ENCODE results near the gene NXPH4. TPM values are rescaled to one million over a fixed set of nuclear protein-coding genes. Genes with fewer than 3 reads are reported as not detected.

NXPH4 gene
- total RNA-seq, 1 experiment from 2014 or later = not detected

DNA sequence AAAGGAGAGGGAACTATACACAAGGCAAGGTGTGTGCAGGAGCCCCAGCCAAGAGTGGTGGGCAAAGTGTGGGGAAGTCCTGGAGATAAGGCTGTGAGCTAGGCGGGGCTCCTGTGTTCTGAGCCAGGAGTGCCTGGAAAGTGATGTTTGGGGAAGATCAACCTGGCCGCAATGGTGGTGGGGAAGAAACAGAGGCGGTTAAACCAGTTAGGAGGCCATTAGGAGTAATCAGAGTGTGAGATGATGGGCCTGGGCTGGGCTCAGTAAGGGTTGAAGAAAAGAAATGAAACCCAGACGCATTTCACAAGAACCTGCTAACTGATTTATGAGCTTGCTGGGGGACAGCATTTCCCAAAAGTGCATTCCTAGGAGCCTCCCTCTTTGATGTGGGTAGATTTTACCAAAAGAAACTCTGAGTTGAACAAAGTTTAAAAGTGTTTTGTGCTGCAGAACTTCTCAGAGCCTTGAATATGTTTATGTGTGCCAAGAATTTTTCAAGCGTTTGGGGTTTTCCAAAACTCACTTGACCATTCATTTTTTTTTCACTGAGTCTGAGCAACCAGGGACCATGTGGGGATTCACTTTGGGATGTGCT lies 34.9 kb upstream of the NXPH4 start:
- DNase-seq (ENCODE audit: low spot score) = no peak
- in situ Hi-C loops (cut with HindIII; ENCODE audit: low sequenced_read_pairs) = no loop called here

DNA sequence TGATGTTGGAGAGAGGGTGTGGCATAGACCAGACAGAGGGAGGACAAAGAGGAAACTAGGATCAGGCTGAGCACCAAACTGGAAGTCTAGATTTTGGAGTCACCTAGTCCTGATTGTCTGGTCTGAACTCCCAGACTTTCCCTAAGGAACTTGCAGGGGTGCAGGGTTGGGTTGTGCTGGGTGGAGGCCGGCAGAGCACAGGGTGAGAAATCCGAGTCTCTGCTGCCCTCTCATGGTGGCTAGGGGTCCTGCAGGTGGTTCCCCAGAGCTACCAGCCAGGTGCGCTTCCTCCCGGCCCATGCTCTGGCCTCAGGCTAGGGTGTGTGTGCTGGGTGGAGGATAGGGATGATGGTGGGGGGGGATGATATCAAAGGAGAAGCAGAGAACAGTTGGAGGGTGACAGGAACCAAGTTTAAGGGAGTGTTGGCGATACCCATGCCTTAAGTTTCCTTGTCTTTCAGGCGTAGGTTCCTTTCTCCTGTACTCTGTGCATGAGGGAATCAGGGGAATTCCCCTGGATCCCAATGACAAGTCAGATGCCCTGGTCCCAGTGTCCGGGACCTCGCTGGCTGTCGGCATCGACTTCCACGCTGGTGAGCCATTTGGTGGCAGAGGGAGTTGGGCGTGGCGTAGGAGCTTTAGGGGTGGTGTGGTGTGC lies 33.5 kb upstream of the NXPH4 start:
- in situ Hi-C loops (cut with HindIII; ENCODE audit: low sequenced_read_pairs) = no loop called here
- DNase-seq (ENCODE audit: low spot score) = peak; percentile 85

DNA sequence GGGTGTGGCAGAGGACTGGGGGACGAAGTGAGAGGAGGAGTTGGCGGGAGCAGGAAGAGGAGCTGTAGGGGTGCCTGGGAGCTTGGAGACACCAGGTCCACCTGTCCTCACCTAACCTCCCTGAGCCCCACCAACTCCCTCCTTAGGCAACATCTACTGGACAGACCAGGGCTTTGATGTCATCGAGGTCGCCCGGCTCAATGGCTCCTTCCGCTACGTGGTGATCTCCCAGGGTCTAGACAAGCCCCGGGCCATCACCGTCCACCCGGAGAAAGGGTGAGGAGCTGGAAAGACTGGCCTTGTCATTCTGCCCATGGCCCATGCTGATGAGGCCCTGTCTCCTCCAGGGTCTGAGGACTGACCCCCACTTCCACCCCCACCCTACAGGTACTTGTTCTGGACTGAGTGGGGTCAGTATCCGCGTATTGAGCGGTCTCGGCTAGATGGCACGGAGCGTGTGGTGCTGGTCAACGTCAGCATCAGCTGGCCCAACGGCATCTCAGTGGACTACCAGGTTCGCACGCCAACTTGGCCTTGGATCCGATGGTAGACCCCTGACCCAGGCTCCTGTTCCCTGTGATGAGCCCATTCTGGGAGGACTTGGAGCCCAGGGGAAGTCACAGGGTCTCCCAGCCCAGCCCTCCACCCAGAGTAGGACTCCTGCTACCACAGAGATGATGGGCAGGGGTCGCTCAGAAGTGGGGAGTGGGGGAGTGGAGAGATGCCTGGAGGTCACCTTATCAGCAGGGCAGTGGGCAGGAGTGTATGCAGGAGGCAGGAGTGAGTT lies 32.5 kb upstream of the NXPH4 start:
- in situ Hi-C loops (cut with HindIII; ENCODE audit: low sequenced_read_pairs) = no loop called here
- DNase-seq (ENCODE audit: low spot score) = no peak

DNA sequence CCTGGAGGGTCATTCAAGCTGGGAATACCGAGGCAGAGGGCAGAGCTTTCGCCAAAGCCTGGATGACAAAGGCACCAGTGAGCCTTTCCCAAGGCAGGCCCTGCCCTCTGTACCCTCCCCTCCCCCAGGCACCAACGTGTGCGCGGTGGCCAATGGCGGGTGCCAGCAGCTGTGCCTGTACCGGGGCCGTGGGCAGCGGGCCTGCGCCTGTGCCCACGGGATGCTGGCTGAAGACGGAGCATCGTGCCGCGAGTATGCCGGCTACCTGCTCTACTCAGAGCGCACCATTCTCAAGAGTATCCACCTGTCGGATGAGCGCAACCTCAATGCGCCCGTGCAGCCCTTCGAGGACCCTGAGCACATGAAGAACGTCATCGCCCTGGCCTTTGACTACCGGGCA lies 31.2 kb upstream of the NXPH4 start:
- in situ Hi-C loops (cut with HindIII; ENCODE audit: low sequenced_read_pairs) = no loop called here
- DNase-seq (ENCODE audit: low spot score) = no peak

DNA sequence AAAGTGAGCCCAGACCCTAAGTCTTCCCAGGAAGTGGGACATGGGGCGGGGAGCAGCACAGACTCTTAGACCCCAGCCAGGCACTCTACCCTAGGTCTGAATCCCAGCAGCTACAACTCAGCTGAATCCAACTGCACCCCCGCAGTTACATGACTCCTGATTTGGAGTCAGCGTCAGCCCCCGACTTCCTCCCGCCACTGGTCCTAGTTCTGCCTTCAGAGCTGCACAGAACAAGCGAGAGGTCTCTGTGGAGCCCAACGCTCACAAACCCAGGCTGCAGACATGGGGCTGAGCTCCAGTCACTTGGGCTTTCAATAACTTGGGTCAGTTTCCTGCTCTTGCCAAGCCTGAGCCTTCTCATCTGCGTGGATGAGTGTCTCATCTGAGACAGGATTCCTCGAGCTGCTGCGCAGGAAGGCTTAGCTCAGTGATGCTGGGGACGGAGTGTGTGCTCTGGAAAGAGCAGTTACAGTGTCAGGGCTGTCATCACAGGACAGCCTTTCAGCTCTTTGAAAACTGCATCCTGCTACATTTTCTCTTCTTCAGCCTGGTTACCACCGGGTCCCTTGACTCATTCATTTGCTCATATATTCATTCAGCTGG lies 30.6 kb upstream of the NXPH4 start:
- no peak for DNase-seq (ENCODE audit: low spot score)
- in situ Hi-C loops (cut with HindIII; ENCODE audit: low sequenced_read_pairs) = no loop called here

DNA sequence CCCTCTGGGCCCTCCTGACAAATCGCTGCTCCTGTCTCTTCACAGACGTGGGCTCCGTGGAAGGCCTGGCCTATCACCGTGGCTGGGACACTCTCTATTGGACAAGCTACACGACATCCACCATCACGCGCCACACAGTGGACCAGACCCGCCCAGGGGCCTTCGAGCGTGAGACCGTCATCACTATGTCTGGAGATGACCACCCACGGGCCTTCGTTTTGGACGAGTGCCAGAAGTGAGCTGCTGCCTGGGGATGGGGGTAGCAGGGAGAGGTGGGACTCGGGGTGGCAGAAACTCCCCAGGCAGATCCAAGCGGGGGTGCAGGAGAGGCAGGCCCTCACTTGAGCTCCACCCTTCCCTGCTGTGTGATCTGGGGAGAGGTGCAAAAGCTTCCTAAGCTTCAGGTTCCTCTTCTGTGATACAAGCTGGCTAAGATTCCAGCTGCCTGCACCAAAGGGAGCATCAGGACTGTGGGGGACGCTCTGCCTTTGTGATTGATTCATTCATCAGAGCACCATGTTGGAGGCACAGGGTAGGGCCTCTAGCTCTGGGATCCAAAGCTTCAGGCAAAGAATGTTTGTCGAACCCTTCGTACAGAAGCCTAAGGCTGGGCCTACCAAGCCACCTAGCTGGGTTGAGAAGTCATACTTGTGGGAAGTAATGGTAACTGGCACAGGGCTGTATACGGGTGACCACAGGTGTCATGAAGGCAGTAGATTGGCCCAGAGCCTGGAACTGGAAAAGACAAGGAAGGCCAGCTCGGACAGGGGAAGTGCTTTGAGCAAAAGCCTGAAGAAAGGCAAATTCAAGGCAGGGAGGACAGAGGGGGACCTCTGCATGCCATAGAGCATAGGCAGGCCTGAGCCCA lies 29.1 kb upstream of the NXPH4 start:
- in situ Hi-C loops (cut with HindIII; ENCODE audit: low sequenced_read_pairs) = no loop called here
- DNase-seq (ENCODE audit: low spot score) = peak; percentile 70

DNA sequence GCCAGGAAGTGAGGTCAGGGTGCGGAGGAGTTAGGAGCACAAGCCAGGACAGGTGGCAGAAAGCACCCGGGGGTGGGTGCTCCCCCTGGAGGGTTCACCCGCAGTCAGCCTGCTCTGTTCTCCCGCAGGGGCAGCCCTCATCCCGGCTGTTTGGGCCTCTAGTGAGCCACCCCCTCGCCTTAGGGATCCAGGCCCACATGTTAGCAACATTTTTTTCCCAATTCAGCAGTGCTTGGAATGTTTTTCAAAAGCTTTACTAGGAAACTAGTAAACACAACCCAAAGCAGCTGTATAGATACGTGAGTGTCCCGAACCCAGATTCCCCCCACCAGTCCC lies 28.5 kb upstream of the NXPH4 start:
- in situ Hi-C loops (cut with HindIII; ENCODE audit: low sequenced_read_pairs) = no loop called here
- DNase-seq (ENCODE audit: low spot score) = no peak

DNA sequence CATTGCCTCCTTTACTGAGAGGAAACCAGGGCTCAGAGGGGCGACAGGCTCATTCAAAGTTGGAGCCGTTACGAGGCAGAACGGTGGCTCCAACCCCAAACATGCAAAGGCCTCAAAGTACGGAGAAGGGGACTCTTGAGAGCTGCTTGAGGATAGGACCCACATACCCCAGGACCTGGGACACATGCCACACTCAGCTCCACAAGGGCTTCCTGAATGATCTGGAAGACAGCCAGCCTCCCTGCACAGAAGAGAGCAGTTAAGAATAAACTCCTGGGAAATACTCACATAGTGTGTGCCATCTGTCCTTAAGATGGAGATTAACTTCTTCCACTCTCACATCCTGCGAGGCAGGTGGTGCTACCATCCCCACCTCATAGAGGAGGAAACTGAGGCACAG lies 26.6 kb upstream of the NXPH4 start:
- in situ Hi-C loops (cut with HindIII; ENCODE audit: low sequenced_read_pairs) = no loop called here
- peak; percentile 74 for DNase-seq (ENCODE audit: low spot score)

DNA sequence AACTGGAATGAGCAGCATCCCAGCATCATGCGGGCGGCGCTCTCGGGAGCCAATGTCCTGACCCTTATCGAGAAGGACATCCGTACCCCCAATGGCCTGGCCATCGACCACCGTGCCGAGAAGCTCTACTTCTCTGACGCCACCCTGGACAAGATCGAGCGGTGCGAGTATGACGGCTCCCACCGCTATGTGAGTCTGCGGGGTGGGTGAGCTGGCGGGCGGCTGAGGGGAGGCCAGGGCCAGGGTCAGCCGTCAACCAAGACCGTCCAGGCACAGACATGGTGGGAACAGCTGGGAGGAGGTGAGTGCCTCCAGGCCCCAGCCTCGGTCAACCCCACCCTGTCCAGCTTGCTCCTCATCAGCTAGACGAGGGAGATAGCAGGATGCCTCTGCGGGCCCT lies 25.8 kb upstream of the NXPH4 start:
- in situ Hi-C loops (cut with HindIII; ENCODE audit: low sequenced_read_pairs) = no loop called here
- no peak for DNase-seq (ENCODE audit: low spot score)

DNA sequence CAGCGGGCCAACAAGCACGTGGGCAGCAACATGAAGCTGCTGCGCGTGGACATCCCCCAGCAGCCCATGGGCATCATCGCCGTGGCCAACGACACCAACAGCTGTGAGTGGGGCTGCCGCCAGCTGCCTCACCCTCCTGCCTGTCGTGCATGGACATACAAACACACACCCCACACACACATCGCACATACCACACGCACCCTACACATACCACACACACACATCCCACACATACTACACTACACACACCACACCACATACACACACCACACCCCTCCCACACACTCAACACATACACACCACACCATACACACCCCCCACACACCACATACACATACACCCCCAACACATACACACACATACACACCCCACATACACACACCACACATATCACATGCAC lies 25.2 kb upstream of the NXPH4 start:
- no peak for DNase-seq (ENCODE audit: low spot score)
- in situ Hi-C loops (cut with HindIII; ENCODE audit: low sequenced_read_pairs) = no loop called here

DNA sequence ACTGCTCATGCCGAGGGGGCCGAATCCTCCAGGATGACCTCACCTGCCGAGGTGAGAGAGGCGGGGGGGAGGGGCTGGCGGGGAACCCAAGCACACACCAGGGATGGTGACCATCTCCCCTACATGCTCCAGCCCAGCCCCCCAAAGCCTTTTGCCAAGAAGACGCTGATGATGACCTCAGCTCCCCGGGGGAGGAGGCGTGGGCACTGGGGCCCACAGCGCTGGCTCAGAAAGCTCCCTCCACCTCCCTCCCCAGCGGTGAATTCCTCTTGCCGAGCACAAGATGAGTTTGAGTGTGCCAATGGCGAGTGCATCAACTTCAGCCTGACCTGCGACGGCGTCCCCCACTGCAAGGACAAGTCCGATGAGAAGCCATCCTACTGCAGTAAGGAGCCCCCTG lies 23.7 kb upstream of the NXPH4 start:
- no peak for DNase-seq (ENCODE audit: low spot score)
- in situ Hi-C loops (cut with HindIII; ENCODE audit: low sequenced_read_pairs) = no loop called here

DNA sequence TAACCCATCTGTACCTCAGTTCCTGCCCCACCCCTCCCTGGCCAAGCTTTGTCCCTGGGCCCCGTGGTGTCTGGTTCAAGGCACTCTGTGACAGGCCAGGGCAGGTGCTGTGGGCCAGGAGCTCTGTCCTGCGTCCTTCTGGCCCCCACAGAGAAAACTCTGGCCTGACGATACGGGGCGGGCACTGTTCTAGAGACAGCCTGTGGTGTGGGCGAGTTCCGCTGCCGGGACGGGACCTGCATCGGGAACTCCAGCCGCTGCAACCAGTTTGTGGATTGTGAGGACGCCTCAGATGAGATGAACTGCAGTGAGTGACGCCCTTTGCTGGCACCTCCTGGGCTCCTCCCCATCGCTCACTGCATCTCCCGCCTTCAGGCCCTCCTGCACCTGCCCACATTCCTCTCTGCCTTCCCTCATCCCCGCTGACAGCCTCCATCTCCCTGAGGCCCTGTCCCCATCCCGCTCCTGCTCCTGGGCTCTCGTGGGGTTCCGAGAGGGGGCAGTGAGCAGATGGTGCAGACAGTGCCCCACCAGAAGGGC lies 22.8 kb upstream of the NXPH4 start:
- in situ Hi-C loops (cut with HindIII; ENCODE audit: low sequenced_read_pairs) = no loop called here
- peak; percentile 43 for DNase-seq (ENCODE audit: low spot score)

DNA sequence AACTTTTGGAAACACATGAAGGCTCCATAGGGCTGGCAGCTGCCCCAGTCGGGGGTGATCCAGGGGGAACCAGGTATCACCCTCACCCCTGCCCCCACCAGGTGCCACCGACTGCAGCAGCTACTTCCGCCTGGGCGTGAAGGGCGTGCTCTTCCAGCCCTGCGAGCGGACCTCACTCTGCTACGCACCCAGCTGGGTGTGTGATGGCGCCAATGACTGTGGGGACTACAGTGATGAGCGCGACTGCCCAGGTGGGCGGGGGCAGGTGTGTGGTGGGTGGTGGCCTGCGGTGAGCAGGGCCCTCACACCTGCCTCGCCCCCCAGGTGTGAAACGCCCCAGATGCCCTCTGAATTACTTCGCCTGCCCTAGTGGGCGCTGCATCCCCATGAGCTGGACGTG lies 22.3 kb upstream of the NXPH4 start:
- DNase-seq (ENCODE audit: low spot score) = no peak
- in situ Hi-C loops (cut with HindIII; ENCODE audit: low sequenced_read_pairs) = no loop called here

DNA sequence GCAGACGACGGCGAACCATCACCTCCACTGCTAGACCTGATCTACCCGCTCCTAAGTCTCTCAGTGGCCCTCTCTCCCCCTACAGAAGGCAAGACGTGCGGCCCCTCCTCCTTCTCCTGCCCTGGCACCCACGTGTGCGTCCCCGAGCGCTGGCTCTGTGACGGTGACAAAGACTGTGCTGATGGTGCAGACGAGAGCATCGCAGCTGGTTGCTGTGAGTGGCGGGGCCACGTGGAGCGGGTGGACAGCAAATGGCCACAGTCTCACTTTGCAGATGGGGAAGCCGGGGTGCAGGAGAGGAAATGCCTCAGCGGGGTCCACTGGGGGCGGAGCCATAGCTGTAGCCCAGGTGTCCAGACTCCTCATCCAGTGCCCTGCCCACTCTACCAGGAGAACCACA lies 21.4 kb upstream of the NXPH4 start:
- DNase-seq (ENCODE audit: low spot score) = no peak
- in situ Hi-C loops (cut with HindIII; ENCODE audit: low sequenced_read_pairs) = no loop called here

DNA sequence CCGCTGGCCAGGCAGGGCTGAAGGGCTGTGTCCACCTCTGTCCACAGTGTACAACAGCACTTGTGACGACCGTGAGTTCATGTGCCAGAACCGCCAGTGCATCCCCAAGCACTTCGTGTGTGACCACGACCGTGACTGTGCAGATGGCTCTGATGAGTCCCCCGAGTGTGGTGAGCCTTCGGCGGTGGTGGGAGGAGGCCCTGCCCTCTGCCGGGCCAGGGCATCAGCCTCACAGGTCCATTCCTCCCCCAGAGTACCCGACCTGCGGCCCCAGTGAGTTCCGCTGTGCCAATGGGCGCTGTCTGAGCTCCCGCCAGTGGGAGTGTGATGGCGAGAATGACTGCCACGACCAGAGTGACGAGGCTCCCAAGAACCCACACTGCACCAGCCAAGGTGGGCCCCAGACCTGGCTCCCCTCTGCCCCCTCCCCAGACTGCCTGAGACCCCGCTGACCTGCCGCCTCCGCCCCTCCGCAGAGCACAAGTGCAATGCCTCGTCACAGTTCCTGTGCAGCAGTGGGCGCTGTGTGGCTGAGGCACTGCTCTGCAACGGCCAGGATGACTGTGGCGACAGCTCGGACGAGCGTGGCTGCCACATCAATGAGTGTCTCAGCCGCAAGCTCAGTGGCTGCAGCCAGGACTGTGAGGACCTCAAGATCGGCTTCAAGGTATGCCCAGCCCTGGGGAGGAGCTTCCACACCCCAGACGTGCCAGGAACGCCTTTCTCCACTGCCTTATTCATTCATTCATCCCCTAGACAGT lies 20.8 kb upstream of the NXPH4 start:
- DNase-seq (ENCODE audit: low spot score) = peak; percentile 64

DNA sequence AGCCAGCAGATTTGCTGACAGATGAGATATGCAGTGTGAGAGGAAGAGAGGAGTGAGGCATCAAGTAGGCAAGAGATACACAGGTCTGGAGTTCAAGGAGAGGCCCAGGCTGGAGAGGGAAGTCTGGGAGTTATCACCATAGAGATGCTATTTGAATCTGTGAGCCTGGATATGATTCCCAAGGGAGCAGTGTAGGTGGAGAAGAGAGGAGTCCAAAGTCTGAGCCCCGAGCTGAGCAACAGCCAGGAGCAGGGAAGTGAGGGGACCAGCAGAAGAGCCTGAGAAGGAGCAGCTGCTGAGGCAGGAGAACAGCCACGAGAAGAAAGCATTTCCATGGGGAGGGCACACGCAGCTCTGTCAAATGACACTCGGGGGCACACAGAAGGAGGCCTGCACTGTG lies 20.2 kb upstream of the NXPH4 start:
- in situ Hi-C loops (cut with HindIII; ENCODE audit: low sequenced_read_pairs) = no loop called here
- DNase-seq (ENCODE audit: low spot score) = no peak

More for the DNA sequence above, 20.8 kb upstream of the NXPH4 start:
- in situ Hi-C loops (cut with HindIII; ENCODE audit: low sequenced_read_pairs) = no loop called here

DNA sequence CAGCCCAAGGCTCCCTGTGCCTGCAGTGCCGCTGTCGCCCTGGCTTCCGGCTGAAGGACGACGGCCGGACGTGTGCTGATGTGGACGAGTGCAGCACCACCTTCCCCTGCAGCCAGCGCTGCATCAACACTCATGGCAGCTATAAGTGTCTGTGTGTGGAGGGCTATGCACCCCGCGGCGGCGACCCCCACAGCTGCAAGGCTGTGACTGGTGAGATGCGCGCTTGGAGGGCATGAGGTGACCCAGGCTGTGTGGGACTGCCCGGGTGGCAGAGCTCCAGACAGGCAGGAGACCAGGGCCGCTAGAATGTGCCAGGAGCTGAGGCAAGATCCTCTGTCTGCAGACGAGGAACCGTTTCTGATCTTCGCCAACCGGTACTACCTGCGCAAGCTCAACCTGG lies 19.6 kb upstream of the NXPH4 start:
- DNase-seq (ENCODE audit: low spot score) = no peak
- in situ Hi-C loops (cut with HindIII; ENCODE audit: low sequenced_read_pairs) = no loop called here

DNA sequence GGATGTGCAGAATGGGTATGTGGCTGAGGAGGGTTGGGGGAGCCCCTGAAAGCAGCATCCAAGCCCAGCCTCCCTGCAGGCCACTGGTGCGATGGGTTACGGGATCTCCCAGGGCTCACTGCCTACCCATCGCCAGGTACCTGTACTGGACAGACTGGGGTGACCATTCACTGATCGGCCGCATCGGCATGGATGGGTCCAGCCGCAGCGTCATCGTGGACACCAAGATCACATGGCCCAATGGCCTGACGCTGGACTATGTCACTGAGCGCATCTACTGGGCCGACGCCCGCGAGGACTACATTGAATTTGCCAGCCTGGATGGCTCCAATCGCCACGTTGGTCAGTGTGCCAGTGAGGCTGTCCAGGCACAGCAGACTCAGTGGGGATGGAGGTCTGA lies 18.3 kb upstream of the NXPH4 start:
- in situ Hi-C loops (cut with HindIII; ENCODE audit: low sequenced_read_pairs) = no loop called here

DNA sequence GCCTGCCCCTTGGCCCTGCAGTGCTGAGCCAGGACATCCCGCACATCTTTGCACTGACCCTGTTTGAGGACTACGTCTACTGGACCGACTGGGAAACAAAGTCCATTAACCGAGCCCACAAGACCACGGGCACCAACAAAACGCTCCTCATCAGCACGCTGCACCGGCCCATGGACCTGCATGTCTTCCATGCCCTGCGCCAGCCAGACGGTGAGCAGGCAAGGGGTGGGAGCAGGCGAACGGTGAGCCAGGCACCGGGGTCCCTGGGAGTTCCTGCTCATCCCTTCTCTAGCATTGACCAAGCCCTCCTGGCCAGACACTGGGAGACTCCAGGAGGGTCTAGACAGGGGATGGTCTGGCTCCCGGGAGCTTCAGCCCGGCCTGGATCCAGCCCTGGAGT lies 17.4 kb upstream of the NXPH4 start:
- no peak for DNase-seq (ENCODE audit: low spot score)
- in situ Hi-C loops (cut with HindIII; ENCODE audit: low sequenced_read_pairs) = no loop called here

More for the DNA sequence above, 18.3 kb upstream of the NXPH4 start:
- DNase-seq (ENCODE audit: low spot score) = no peak
